Endodermal cell (in vitro differentiated cells): ENCODE measurements around the gene KREMEN1. TPM values are rescaled to one million over a fixed set of nuclear protein-coding genes. Genes with fewer than 3 reads are reported as not detected.

Source experiments
- DNase-seq: peaks from one replicate; pipeline ENCODE4 v3.0.0-alpha.2; 2017
- H3K27ac ChIP-seq: 2 replicates; pipeline ENCODE4 v1.5.1; 2013; ENCODE audit warnings: mild to moderate bottlenecking, low read depth, low read length, moderate library complexity
- H3K27me3 ChIP-seq: 2 replicates; pipeline ENCODE4 v1.6.1; 2013; ENCODE audit warnings: mild to moderate bottlenecking, low read length, moderate library complexity; ENCODE audit not compliant: insufficient read depth, control insufficient read depth, poor library complexity, severe bottlenecking
- H3K36me3 ChIP-seq: 2 replicates; pipeline ENCODE4 v1.7.0; 2013; ENCODE audit warnings: mild to moderate bottlenecking, low read length, moderate library complexity; ENCODE audit not compliant: control insufficient read depth, insufficient read depth
- H3K4me1 ChIP-seq: one replicate; pipeline ENCODE4 v1.7.0; 2013; ENCODE audit warnings: low read length; ENCODE audit not compliant: control insufficient read depth, insufficient read depth
- H3K4me3 ChIP-seq: 2 replicates; pipeline ENCODE4 v1.5.1; 2013; ENCODE audit warnings: mild to moderate bottlenecking, low read length, moderate library complexity
- H3K9ac ChIP-seq: 2 replicates; pipeline ENCODE4 v1.6.1; 2013; ENCODE audit warnings: mild to moderate bottlenecking, low read length, moderate library complexity; ENCODE audit not compliant: poor library complexity, severe bottlenecking; ENCODE audit errors: extremely low read depth
- H3K9me3 ChIP-seq: 2 replicates; pipeline ENCODE4 v1.6.1; 2013; ENCODE audit warnings: mild to moderate bottlenecking, low read length, moderate library complexity; ENCODE audit not compliant: control insufficient read depth
- H3K27ac Mint-ChIP-seq: 2 replicates; pipeline ENCODE4 v1.8.0; 2020; ENCODE audit warnings: mixed read lengths
- H3K27me3 Mint-ChIP-seq: 2 replicates; pipeline ENCODE4 v1.8.0; 2021; ENCODE audit warnings: mild to moderate bottlenecking, mixed read lengths; ENCODE audit not compliant: insufficient read depth
- H3K36me3 Mint-ChIP-seq: 2 replicates; pipeline ENCODE4 v1.8.0; 2020; ENCODE audit warnings: low read depth, mixed read lengths
- H3K4me1 Mint-ChIP-seq: 2 replicates; pipeline ENCODE4 v1.8.0; 2020; ENCODE audit warnings: mixed read lengths
- H3K4me3 Mint-ChIP-seq: 2 replicates; pipeline ENCODE4 v1.8.0; 2020; ENCODE audit warnings: mild to moderate bottlenecking, moderate library complexity, mixed read lengths
- H3K9me3 Mint-ChIP-seq: 2 replicates; pipeline ENCODE4 v1.8.0; 2020; ENCODE audit warnings: mild to moderate bottlenecking, mixed read lengths
- WGBS, 2 experiments: methylation state at CpG; one replicate each; pipeline versions ENCODE4 v1.1.5 to v1.1.7; 2013; ENCODE audit warnings: missing lambda C conversion rate in 2 of 2, mixed read lengths in 1 of 2; ENCODE audit not compliant: insufficient coverage in 1 of 2, insufficient read length in 1 of 2; 5-methylcytosine and 5-hydroxymethylcytosine counted together
- total RNA-seq, 2 donors: library from RNA; stranded (reverse); fragmentation: NEBNext Ultra II Directional in 1 of 2; extraction: Animal tissue kit (Norgen Biotek cat#: 25700) in 1 of 2; gene quantifications; 2 replicates in 1 of 2; 3 replicates in 1 of 2; pipeline ENCODE4 v1.2.1, GENCODE V29; 2021
- TF ChIP-seq, protein P1 (sequence below): fragments of 200-600 bp; sonication (generic); conservative IDR thresholded peaks from 2 replicates; pipeline ENCODE4 v1.5.0; 2021; ENCODE audit warnings: antibody characterized with exemption, mild to moderate bottlenecking

Gene KREMEN1
- total RNA-seq, 2 donors from 2014 or later, result 6.2 to 7.5 TPM

DNA sequence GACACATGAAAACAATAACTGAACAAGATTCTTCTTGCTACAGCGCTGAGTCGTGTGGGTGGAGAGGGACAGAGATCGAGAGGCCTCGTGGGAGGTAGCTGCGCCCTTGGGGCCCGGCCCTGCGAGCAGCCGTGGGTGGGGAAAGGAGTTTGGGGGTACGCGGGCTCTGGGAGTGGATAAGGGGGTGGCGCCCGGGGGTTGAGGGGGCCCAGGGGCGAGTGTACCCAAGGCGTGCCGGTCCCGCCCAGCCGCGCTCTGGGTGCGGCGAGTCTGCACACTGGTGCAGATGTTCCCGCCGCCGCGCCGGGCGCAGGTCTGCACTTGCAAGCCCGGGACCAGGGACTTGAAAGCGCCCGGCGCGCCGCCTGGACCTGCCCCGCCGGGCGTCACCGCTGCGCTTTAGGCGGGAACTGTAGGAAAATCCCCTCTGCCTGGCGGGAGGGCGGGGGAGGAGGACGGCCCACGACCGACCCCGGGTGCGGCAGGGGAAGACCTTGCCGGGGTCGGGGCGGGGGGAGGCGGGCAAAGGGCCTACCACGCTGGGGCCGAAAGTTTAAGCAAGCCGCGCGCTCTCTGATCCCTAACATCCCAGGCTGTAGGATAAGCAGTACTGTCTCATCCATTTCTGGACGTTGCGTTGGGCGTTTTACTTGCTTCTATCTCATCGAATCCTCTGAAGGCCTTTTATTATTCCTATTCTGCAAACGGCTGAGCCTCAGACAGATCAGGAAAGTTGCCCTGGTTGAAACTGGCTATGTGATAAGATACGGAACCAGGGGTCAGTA lies 1.4 kb upstream of the KREMEN1 start:
- H3K27me3 Mint-ChIP-seq, result peaks cover 55% of the 10 kb centered on the region

DNA sequence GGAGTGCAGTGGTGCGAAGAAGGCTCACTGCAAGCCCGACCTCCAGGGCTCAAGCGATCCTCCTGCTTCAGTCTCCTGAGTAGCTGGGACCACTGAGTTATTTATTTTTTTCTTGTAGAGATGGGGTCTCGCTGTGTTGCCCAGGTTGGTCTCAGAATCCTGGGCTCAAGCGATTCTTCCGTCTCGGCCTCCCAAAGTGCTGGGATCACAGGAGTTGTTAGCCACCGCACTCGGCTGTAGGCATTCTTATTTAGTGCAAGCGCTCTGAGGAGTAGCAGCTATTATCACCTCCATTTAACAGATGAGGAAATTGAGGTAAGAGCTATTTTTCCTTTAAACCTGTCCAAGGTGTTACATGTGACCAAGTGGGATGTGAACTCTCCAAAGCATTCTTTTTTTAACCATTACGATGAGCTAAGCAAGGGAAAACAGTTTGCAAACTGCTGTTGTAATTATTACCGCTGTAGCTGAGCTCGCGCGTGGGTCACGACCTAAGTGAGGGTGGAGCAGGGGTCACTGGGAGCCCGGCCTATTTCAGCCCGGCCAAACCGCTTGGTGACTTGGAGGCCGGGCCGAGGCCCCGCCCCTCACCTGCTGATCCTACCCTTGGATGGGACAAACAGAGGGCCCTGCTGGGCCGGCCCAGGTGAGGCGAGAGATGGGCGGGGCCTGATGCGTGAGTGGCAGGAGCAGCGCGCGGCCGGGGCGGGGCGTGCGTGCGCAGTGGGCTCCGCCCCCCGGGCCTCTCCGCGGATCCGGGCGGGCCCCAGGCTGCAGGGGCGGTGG lies 449 bp upstream of the KREMEN1 start:
- H3K27me3 Mint-ChIP-seq, result peaks cover 56% of the 10 kb centered on the region
- TF ChIP-seq, protein P1, sequence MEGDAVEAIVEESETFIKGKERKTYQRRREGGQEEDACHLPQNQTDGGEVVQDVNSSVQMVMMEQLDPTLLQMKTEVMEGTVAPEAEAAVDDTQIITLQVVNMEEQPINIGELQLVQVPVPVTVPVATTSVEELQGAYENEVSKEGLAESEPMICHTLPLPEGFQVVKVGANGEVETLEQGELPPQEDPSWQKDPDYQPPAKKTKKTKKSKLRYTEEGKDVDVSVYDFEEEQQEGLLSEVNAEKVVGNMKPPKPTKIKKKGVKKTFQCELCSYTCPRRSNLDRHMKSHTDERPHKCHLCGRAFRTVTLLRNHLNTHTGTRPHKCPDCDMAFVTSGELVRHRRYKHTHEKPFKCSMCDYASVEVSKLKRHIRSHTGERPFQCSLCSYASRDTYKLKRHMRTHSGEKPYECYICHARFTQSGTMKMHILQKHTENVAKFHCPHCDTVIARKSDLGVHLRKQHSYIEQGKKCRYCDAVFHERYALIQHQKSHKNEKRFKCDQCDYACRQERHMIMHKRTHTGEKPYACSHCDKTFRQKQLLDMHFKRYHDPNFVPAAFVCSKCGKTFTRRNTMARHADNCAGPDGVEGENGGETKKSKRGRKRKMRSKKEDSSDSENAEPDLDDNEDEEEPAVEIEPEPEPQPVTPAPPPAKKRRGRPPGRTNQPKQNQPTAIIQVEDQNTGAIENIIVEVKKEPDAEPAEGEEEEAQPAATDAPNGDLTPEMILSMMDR, result no peak
- H3K27ac ChIP-seq, result no peak overlapping the region
- no peak overlapping the region for H3K27ac Mint-ChIP-seq
- H3K9ac ChIP-seq, result no peak overlapping the region
- no peaks in the 10 kb centered on the region for H3K9me3 ChIP-seq
- H3K27me3 ChIP-seq, result peaks cover 60% of the 10 kb centered on the region
- DNase-seq, result peak; percentile 99
- H3K4me3 ChIP-seq, result no peak overlapping the region
- H3K4me3 Mint-ChIP-seq, result peak overlapping the region; percentile 46
- 24 to 60% methylated on average over 10 to 41 of the region's 41 CpGs for WGBS, 2 experiments
- H3K9me3 Mint-ChIP-seq, result no peaks in the 10 kb centered on the region
- no peaks in the 10 kb centered on the region for H3K36me3 ChIP-seq
- H3K4me1 ChIP-seq, result no peaks in the 10 kb centered on the region
- peaks cover 19% of the 10 kb centered on the region for H3K4me1 Mint-ChIP-seq
- H3K36me3 Mint-ChIP-seq, result no peaks in the 10 kb centered on the region

More for the DNA sequence above, 1.4 kb upstream of the KREMEN1 start:
- Histone ChIP-seq H3K9ac (no peak overlapping the region), H3K27me3 (peaks cover 60% of the 10 kb centered on the region), H3K4me3 (peak overlapping the region; percentile 37), H3K36me3 (no peaks in the 10 kb centered on the region), H3K9me3 (no peaks in the 10 kb centered on the region), H3K27ac (no peak overlapping the region), H3K4me1 (no peaks in the 10 kb centered on the region)
- Mint-ChIP-seq H3K9me3 (no peaks in the 10 kb centered on the region), H3K36me3 (no peaks in the 10 kb centered on the region), H3K4me1 (peaks cover 19% of the 10 kb centered on the region), H3K27ac (no peak overlapping the region), H3K4me3 (peak overlapping the region; percentile 46)
- WGBS, 2 experiments, result 10 to 16% methylated on average over 28 to 60 of the region's 60 CpGs
- TF ChIP-seq, protein P1, result no peak
- peak; percentile 88 for DNase-seq

DNA sequence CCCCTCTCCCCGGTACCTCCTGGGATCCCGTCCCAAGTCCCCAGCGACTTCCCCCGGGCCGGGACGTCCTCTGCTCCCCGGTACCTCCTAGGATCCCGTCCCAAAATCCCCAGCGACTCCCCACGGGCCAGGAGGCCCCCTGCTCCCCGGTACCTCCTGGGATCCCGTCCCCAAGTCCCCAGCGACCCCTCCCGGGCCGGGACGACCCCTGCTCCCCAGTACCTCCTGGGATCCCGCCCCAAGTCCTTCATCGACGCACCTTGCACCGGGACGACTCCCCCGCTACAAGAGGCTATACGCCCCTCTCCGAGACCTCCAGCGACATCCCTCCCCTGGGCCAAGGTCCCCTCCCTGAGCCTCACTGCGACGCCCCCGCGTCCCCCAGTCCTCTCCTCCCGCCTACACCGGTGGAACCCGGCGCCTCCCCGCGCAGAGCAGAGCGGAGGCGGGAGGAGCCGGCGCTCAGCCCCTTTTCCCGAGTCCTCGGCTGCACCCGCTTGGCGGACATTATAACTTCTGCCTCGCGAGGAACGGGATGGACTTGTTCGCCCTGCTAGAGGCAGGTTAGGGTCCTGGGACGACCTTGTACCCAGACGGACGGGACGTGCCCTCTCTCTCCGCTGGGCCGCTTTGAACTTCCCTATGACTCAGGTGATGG lies 912 bp downstream of the KREMEN1 start:
- Histone ChIP-seq H3K36me3 (no peaks in the 10 kb centered on the region), H3K9me3 (no peaks in the 10 kb centered on the region), H3K4me3 (peak overlapping the region; percentile 78), H3K27me3 (peaks cover 60% of the 10 kb centered on the region), H3K4me1 (no peaks in the 10 kb centered on the region), H3K9ac (no peak overlapping the region), H3K27ac (no peak overlapping the region)
- Mint-ChIP-seq H3K9me3 (no peaks in the 10 kb centered on the region), H3K4me3 (peak overlapping the region; percentile 65), H3K36me3 (no peaks in the 10 kb centered on the region), H3K27ac (no peak overlapping the region), H3K27me3 (peaks cover 56% of the 10 kb centered on the region), H3K4me1 (peaks cover 19% of the 10 kb centered on the region)
- TF ChIP-seq, protein P1, result peak; percentile 11
- 4 to 8% methylated on average over 23 to 53 of the region's 53 CpGs for WGBS, 2 experiments
- peak; percentile 88 for DNase-seq
